Lower leg skin (tissue), 3 donors: ENCODE data around the gene TTC3.

Source experiments
- POLR2A ChIP-seq, 2 donors: fragments of 450-650 bp; IDR thresholded peaks; one replicate each; pipeline ENCODE4 v1.6.1; 2016 to 2017; ENCODE audit warnings: antibody characterized with exemption in 2 of 2, mild to moderate bottlenecking in 1 of 2, moderate library complexity in 1 of 2
- TF ChIP-seq, protein P1 (sequence below), 3 donors: fragments of 450-650 bp; IDR thresholded peaks; one replicate each; pipeline ENCODE4 v1.5.1; 2016; ENCODE audit warnings: antibody characterized with exemption in 3 of 3, mild to moderate bottlenecking in 3 of 3, moderate library complexity in 2 of 3

DNA sequence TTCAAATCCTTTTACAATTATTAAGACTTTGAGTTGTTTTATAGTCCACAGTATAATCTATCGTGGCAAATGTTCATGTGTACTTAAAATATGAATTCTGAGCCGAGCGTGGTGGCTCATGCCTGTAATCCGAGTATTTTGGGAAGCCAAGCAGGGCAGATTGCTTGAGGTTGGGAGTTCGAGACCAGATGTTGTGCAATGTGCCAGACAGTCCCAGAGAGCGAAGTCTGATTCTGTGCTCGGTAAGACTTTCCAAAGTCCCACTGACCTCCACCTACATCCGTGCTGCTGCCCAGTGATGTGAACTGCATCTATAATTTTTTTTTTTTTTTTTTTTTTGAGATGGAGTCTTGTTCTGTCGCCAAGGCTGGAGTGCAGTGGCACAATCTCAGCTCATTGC, 141.9 kb downstream of the TTC3 start:
- TF ChIP-seq POLR2A (IDR thresholded peaks at IDR 0.05) = no peak
- TF ChIP-seq, protein P1, sequence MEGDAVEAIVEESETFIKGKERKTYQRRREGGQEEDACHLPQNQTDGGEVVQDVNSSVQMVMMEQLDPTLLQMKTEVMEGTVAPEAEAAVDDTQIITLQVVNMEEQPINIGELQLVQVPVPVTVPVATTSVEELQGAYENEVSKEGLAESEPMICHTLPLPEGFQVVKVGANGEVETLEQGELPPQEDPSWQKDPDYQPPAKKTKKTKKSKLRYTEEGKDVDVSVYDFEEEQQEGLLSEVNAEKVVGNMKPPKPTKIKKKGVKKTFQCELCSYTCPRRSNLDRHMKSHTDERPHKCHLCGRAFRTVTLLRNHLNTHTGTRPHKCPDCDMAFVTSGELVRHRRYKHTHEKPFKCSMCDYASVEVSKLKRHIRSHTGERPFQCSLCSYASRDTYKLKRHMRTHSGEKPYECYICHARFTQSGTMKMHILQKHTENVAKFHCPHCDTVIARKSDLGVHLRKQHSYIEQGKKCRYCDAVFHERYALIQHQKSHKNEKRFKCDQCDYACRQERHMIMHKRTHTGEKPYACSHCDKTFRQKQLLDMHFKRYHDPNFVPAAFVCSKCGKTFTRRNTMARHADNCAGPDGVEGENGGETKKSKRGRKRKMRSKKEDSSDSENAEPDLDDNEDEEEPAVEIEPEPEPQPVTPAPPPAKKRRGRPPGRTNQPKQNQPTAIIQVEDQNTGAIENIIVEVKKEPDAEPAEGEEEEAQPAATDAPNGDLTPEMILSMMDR (IDR thresholded peaks at IDR 0.05) = no peak
